ENCODE data around the gene MAP2K5.

The MAP2K5 gene

DNA sequence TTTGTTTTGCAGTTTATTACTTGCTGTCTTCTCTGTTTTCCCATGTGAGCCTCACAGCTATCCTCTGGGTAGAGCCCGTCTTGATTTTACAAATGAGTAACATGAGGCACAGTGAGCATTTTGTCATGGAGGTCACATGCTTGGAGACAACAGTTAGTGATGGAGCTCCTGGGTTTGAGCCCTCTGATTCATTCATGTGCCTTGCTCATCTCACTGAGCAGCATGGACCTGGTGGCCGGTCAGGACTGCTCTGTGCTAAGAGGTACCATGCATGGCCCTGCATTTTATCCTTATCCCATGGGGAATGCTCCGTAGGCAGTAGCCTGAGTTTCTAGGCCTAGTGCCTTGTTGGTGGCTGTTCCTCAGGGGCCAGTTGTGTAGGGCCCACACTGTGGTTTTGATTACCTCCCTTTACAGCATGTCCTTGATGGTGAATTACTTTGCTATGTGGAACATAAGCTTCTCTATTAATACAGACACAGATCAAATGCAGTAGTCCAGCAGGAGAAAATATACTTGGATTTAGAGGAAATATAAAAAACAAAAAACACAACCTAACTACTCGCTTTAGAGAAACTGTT, 35.6 kb downstream of the MAP2K5 start:
- Histone ChIP-seq H2BK12ac (ENCODE audit: low read length) (no peak overlapping the region), H3K4me2 (ENCODE audit: insufficient read depth, low read length, poor library complexity, severe bottlenecking) (no peak overlapping the region), H3K18ac (ENCODE audit: low read length) (no peak overlapping the region), H4K91ac (ENCODE audit: low read depth, low read length, poor library complexity) (no peak overlapping the region), H3K79me1 (ENCODE audit: low read depth, low read length) (no peaks in the 10 kb centered on the region), H3K23ac (ENCODE audit: low read depth, low read length, poor library complexity) (no peak overlapping the region), H3K4me3 (ENCODE audit: low read length in 2 of 2) (no peak overlapping the region), H2AFZ (ENCODE audit: low read length) (no peak overlapping the region), H4K8ac (ENCODE audit: low read depth, low read length) (no peak overlapping the region), H3K14ac (ENCODE audit: low read length) (no peak overlapping the region), H3K9ac (ENCODE audit: low read depth, low read length, poor library complexity) (peak overlapping the region; percentile 2), H3K4ac (ENCODE audit: low read length) (no peak overlapping the region), H2BK120ac (ENCODE audit: low read depth, low read length) (no peak overlapping the region), H2AK5ac (ENCODE audit: low read depth, low read length) (no peak overlapping the region), H2BK5ac (ENCODE audit: low read length) (no peak overlapping the region), H3K4me1 (ENCODE audit: control insufficient read depth in 2 of 2, insufficient read depth in 1 of 2, low read depth in 1 of 2, low read length in 2 of 2) (peaks cover 3 to 6% of the 10 kb centered on the region in 2 donors), H3K36me3 (replicated peaks in 1 of 2; ENCODE audit: control insufficient read depth in 2 of 2, insufficient read depth in 2 of 2, low read length in 2 of 2) (peaks cover 0 to 3% of the 10 kb centered on the region in 2 donors), H3K9me3 (replicated peaks in 1 of 2; ENCODE audit: control insufficient read depth in 2 of 2, insufficient read depth in 1 of 2, low read depth in 1 of 2, low read length in 2 of 2) (no peaks in the 10 kb centered on the region), H3K27me3 (ENCODE audit: control insufficient read depth in 3 of 3, insufficient read depth in 3 of 3, low read depth in 1 of 3, low read length in 3 of 3) (no peaks in the 10 kb centered on the region), H3K27ac (replicated peaks; ENCODE audit: low read length) (no peak overlapping the region), H2BK15ac (ENCODE audit: low read length) (no peak overlapping the region)
- WGBS, 2 donors (ENCODE audit: extremely low coverage in 2 of 2, insufficient read length in 2 of 2, insufficient replicate concordance in 1 of 2) = no CpG with 5 or more reads among the region's 4 CpGs
- no peak for DNase-seq (ENCODE audit: low spot score)

GRCh38 chr15:67579164-67579563, 36.7 kb downstream of the MAP2K5 start:
- Histone ChIP-seq H3K9ac (ENCODE audit: low read depth, low read length, poor library complexity) (no peak overlapping the region), H3K14ac (ENCODE audit: low read length) (no peak overlapping the region), H3K9me3 (replicated peaks in 1 of 2; ENCODE audit: control insufficient read depth in 2 of 2, insufficient read depth in 1 of 2, low read depth in 1 of 2, low read length in 2 of 2) (no peaks in the 10 kb centered on the region), H3K4me3 (ENCODE audit: low read length in 2 of 2) (no peak overlapping the region), H3K4ac (ENCODE audit: low read length) (no peak overlapping the region), H2BK12ac (ENCODE audit: low read length) (no peak overlapping the region), H2BK15ac (ENCODE audit: low read length) (no peak overlapping the region), H3K27ac (replicated peaks; ENCODE audit: low read length) (no peak overlapping the region), H3K4me2 (ENCODE audit: insufficient read depth, low read length, poor library complexity, severe bottlenecking) (no peak overlapping the region), H2AK5ac (ENCODE audit: low read depth, low read length) (no peak overlapping the region), H3K4me1 (ENCODE audit: control insufficient read depth in 2 of 2, insufficient read depth in 1 of 2, low read depth in 1 of 2, low read length in 2 of 2) (peaks cover 3 to 6% of the 10 kb centered on the region in 2 donors), H3K23ac (ENCODE audit: low read depth, low read length, poor library complexity) (no peak overlapping the region), H2BK5ac (ENCODE audit: low read length) (no peak overlapping the region), H3K36me3 (replicated peaks in 1 of 2; ENCODE audit: control insufficient read depth in 2 of 2, insufficient read depth in 2 of 2, low read length in 2 of 2) (peaks cover 0 to 3% of the 10 kb centered on the region in 2 donors), H4K8ac (ENCODE audit: low read depth, low read length) (no peak overlapping the region), H2BK120ac (ENCODE audit: low read depth, low read length) (no peak overlapping the region), H3K27me3 (ENCODE audit: control insufficient read depth in 3 of 3, insufficient read depth in 3 of 3, low read depth in 1 of 3, low read length in 3 of 3) (no peaks in the 10 kb centered on the region), H4K91ac (ENCODE audit: low read depth, low read length, poor library complexity) (no peak overlapping the region), H3K18ac (ENCODE audit: low read length) (no peak overlapping the region), H3K79me1 (ENCODE audit: low read depth, low read length) (no peaks in the 10 kb centered on the region), H2AFZ (ENCODE audit: low read length) (no peak overlapping the region)
- no CpG with 5 or more reads among the region's 5 CpGs for WGBS, 2 donors (ENCODE audit: extremely low coverage in 2 of 2, insufficient read length in 2 of 2, insufficient replicate concordance in 1 of 2)
- DNase-seq (ENCODE audit: low spot score) = no peak

- H3K9me3 ChIP-seq (replicated peaks in 1 of 2; ENCODE audit: control insufficient read depth in 2 of 2, insufficient read depth in 1 of 2, low read depth in 1 of 2, low read length in 2 of 2) = no peaks in the 10 kb centered on the region
- no peak overlapping the region for H3K27ac ChIP-seq (replicated peaks; ENCODE audit: low read length)
- H3K4ac ChIP-seq (ENCODE audit: low read length) = no peak overlapping the region
- no peak for DNase-seq (ENCODE audit: low spot score)
- H3K4me2 ChIP-seq (ENCODE audit: insufficient read depth, low read length, poor library complexity, severe bottlenecking) = no peak overlapping the region
- no peak overlapping the region for H3K18ac ChIP-seq (ENCODE audit: low read length)
- no peak overlapping the region for H2BK120ac ChIP-seq (ENCODE audit: low read depth, low read length)
- no peak overlapping the region for H3K23ac ChIP-seq (ENCODE audit: low read depth, low read length, poor library complexity)
- no peak overlapping the region for H2AK5ac ChIP-seq (ENCODE audit: low read depth, low read length)
- no peak overlapping the region for H2BK5ac ChIP-seq (ENCODE audit: low read length)
- H4K8ac ChIP-seq (ENCODE audit: low read depth, low read length) = no peak overlapping the region
- no peak overlapping the region for H3K14ac ChIP-seq (ENCODE audit: low read length)
- H3K4me3 ChIP-seq (ENCODE audit: low read length in 2 of 2) = no peak overlapping the region
- no peak overlapping the region for H4K91ac ChIP-seq (ENCODE audit: low read depth, low read length, poor library complexity)
- WGBS, 2 donors (ENCODE audit: extremely low coverage in 2 of 2, insufficient read length in 2 of 2, insufficient replicate concordance in 1 of 2) = no CpG with 5 or more reads among the region's 4 CpGs
- peaks cover 0 to 3% of the 10 kb centered on the region in 2 donors for H3K36me3 ChIP-seq (replicated peaks in 1 of 2; ENCODE audit: control insufficient read depth in 2 of 2, insufficient read depth in 2 of 2, low read length in 2 of 2)
- H3K79me1 ChIP-seq (ENCODE audit: low read depth, low read length) = no peaks in the 10 kb centered on the region
- no peaks in the 10 kb centered on the region for H3K27me3 ChIP-seq (ENCODE audit: control insufficient read depth in 3 of 3, insufficient read depth in 3 of 3, low read depth in 1 of 3, low read length in 3 of 3)
- no peak overlapping the region for H2BK15ac ChIP-seq (ENCODE audit: low read length)
- H2AFZ ChIP-seq (ENCODE audit: low read length) = no peak overlapping the region
- H3K9ac ChIP-seq (ENCODE audit: low read depth, low read length, poor library complexity) = no peak overlapping the region
- H2BK12ac ChIP-seq (ENCODE audit: low read length) = no peak overlapping the region
- peaks cover 3 to 6% of the 10 kb centered on the region in 2 donors for H3K4me1 ChIP-seq (ENCODE audit: control insufficient read depth in 2 of 2, insufficient read depth in 1 of 2, low read depth in 1 of 2, low read length in 2 of 2)
Observed at GRCh38 chr15:67579967-67580366, 37.5 kb downstream of the MAP2K5 start.

DNA sequence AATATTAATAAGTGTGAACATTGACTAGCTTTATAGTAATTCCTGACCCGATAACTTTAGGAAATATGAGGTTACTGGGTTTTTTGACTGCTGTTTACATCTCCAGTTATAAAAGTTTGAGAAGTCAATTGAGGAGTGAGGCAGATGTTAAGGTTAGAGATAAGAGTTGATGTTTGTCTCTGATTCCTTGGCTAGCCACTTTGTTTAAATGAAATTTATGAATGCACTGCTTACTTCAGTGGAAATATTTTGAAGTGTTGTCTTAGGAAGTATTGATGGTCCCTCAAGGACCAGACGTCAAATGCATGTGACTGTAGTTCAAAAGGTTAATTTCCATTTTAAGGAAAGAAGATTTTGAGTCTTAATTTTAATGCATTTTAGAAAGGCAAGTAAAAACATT, 41.7 kb downstream of the MAP2K5 start:
- Histone ChIP-seq H3K18ac (ENCODE audit: low read length) (no peak overlapping the region), H3K79me1 (ENCODE audit: low read depth, low read length) (no peaks in the 10 kb centered on the region), H2AK5ac (ENCODE audit: low read depth, low read length) (no peak overlapping the region), H3K4me3 (ENCODE audit: low read length in 2 of 2) (no peak overlapping the region), H2BK120ac (ENCODE audit: low read depth, low read length) (no peak overlapping the region), H3K23ac (ENCODE audit: low read depth, low read length, poor library complexity) (no peak overlapping the region), H3K4ac (ENCODE audit: low read length) (no peak overlapping the region), H3K9me3 (replicated peaks in 1 of 2; ENCODE audit: control insufficient read depth in 2 of 2, insufficient read depth in 1 of 2, low read depth in 1 of 2, low read length in 2 of 2) (no peaks in the 10 kb centered on the region), H4K91ac (ENCODE audit: low read depth, low read length, poor library complexity) (no peak overlapping the region), H2AFZ (ENCODE audit: low read length) (no peak overlapping the region), H3K4me1 (ENCODE audit: control insufficient read depth in 2 of 2, insufficient read depth in 1 of 2, low read depth in 1 of 2, low read length in 2 of 2) (no peaks in the 10 kb centered on the region), H4K8ac (ENCODE audit: low read depth, low read length) (no peak overlapping the region), H3K4me2 (ENCODE audit: insufficient read depth, low read length, poor library complexity, severe bottlenecking) (no peak overlapping the region), H3K27ac (replicated peaks; ENCODE audit: low read length) (no peak overlapping the region), H2BK5ac (ENCODE audit: low read length) (no peak overlapping the region), H2BK12ac (ENCODE audit: low read length) (no peak overlapping the region), H3K27me3 (ENCODE audit: control insufficient read depth in 3 of 3, insufficient read depth in 3 of 3, low read depth in 1 of 3, low read length in 3 of 3) (no peaks in the 10 kb centered on the region), H3K36me3 (replicated peaks in 1 of 2; ENCODE audit: control insufficient read depth in 2 of 2, insufficient read depth in 2 of 2, low read length in 2 of 2) (peaks cover 1 to 18% of the 10 kb centered on the region in 2 donors), H2BK15ac (ENCODE audit: low read length) (no peak overlapping the region), H3K14ac (ENCODE audit: low read length) (no peak overlapping the region), H3K9ac (ENCODE audit: low read depth, low read length, poor library complexity) (no peak overlapping the region)
- WGBS, 2 donors (ENCODE audit: extremely low coverage in 2 of 2, insufficient read length in 2 of 2, insufficient replicate concordance in 1 of 2) = no CpG with 5 or more reads among the region's 2 CpGs
- DNase-seq (ENCODE audit: low spot score) = no peak

Data from neuronal stem cell (in vitro differentiated cells).